Esophagus muscularis mucosa (tissue), 4 donors: ENCODE measurements around the gene KCNH1. TPM values are rescaled to one million over a fixed set of nuclear protein-coding genes. Genes with fewer than 3 reads are reported as not detected.

Experiments
- DNase-seq: peaks from one replicate; pipeline ENCODE4 v3.0.0-alpha.2; 2017; ENCODE audit errors: extremely low spot score
- H3K27ac ChIP-seq, 4 donors: fragments of 200-600 bp; sonication (generic); replicated peaks in 1 of 4; 1 replicate in 3 of 4; 2 replicates in 1 of 4; pipeline ENCODE4 v1.5.1; 2016 to 2019; ENCODE audit warnings: mild to moderate bottlenecking in 1 of 4
- H3K27me3 ChIP-seq, 4 donors: fragments of 200-600 bp; sonication (generic); one replicate each; pipeline versions ENCODE4 v1.5.1 to v1.6.0; 2016 to 2019
- H3K36me3 ChIP-seq, 4 donors: fragments of 200-600 bp; sonication (generic); one replicate each; pipeline ENCODE4 v1.5.1; 2016 to 2019
- H3K4me1 ChIP-seq, 4 donors: fragments of 200-600 bp; sonication (generic); one replicate each; pipeline ENCODE4 v1.5.1; 2016 to 2019
- H3K4me3 ChIP-seq, 4 donors: fragments of 200-600 bp; sonication (generic); 1 replicate in 2 of 4; 2 replicates in 2 of 4; pipeline ENCODE4 v1.5.1; 2016 to 2019; ENCODE audit warnings: mild to moderate bottlenecking in 4 of 4, moderate library complexity in 1 of 4
- H3K9me3 ChIP-seq, 4 donors: fragments of 200-600 bp; sonication (generic); 1 replicate in 3 of 4; 2 replicates in 1 of 4; pipeline ENCODE4 v1.5.1; 2016 to 2019
- EP300 ChIP-seq: sonication (generic); formaldehyde crosslinking; IDR thresholded peaks from one replicate; pipeline ENCODE4 v1.6.1; 2017; ENCODE audit warnings: antibody characterized with exemption
- POLR2A ChIP-seq: fragments of 450-650 bp; IDR thresholded peaks from one replicate; pipeline ENCODE4 v1.6.1; 2017; ENCODE audit warnings: antibody characterized with exemption, moderate library complexity, mild to moderate bottlenecking, low read depth
- POLR2AphosphoS5 ChIP-seq, 2 donors: sonication (generic); formaldehyde crosslinking; IDR thresholded peaks; one replicate each; pipeline ENCODE4 v1.6.1; 2017; ENCODE audit warnings: antibody characterized with exemption in 2 of 2
- WGBS: methylation state at CpG from one replicate; pipeline ENCODE4 v1.1.5; 2018; 5-methylcytosine and 5-hydroxymethylcytosine counted together
- intact Hi-C: fragments of 100-400 bp; cut with DNase I; formaldehyde crosslinking; loops from one replicate; pipeline ENCODE4 v1.15.1; 2023
- total RNA-seq, 4 donors: library from RNA; depleted of rRNA; stranded (reverse); fragments of >200 nt; gene quantifications; one replicate each; pipeline versions ENCODE4 v1.1.0 to v1.2.1, GENCODE V29; 2016
- TF ChIP-seq, protein P1 (sequence below), 3 experiments: fragments of 200-600 bp in 2 of 3; fragments of 450-650 bp in 1 of 3; sonication (generic) in 2 of 3; IDR thresholded peaks; one replicate each; pipeline ENCODE4 v1.5.1; 2017 to 2019; ENCODE audit warnings: antibody characterized with exemption in 3 of 3, mild to moderate bottlenecking in 2 of 3, moderate library complexity in 1 of 3

The KCNH1 gene
- total RNA-seq, 4 donors from 2014 or later, result 0.11 to 0.78 (median 0.46) TPM

DNA sequence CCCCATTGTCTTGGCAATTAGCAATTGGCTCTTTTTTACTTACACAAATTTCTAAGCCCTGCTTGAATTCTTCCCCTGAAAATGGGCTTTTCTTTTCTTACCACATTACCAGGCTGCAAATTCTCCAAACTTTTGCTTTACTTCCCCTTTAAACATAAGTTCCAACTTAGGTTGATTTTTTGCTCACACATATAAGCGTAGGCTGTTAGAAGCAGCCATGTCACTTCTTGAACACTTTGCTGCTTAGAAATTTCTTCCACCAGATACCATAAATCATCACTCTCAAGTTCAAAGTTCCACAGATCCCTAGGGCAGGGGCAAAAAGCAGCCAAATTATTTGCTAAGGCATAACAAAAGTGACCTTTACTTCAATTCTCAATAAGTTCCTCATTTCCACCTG lies 35.4 kb upstream of the KCNH1 start:
- DNase-seq, result no peak
- no peak overlapping the region for H3K4me3 ChIP-seq
- H3K9me3 ChIP-seq, result peaks cover 0 to 37% (median 11%) of the 10 kb centered on the region in 4 donors
- intact Hi-C loops, result no loop called here
- TF ChIP-seq, protein P1, sequence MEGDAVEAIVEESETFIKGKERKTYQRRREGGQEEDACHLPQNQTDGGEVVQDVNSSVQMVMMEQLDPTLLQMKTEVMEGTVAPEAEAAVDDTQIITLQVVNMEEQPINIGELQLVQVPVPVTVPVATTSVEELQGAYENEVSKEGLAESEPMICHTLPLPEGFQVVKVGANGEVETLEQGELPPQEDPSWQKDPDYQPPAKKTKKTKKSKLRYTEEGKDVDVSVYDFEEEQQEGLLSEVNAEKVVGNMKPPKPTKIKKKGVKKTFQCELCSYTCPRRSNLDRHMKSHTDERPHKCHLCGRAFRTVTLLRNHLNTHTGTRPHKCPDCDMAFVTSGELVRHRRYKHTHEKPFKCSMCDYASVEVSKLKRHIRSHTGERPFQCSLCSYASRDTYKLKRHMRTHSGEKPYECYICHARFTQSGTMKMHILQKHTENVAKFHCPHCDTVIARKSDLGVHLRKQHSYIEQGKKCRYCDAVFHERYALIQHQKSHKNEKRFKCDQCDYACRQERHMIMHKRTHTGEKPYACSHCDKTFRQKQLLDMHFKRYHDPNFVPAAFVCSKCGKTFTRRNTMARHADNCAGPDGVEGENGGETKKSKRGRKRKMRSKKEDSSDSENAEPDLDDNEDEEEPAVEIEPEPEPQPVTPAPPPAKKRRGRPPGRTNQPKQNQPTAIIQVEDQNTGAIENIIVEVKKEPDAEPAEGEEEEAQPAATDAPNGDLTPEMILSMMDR (IDR thresholded peaks at IDR 0.05), result no peak
- no peak for TF ChIP-seq EP300
- no peak for TF ChIP-seq POLR2AphosphoS5 (IDR thresholded peaks at IDR 0.05)
- TF ChIP-seq POLR2A, result no peak
- 96% methylated on average over 1 of the region's 1 CpG for WGBS
- H3K27me3 ChIP-seq, result no peaks in the 10 kb centered on the region
- no peak overlapping the region for H3K27ac ChIP-seq
- no peaks in the 10 kb centered on the region for H3K36me3 ChIP-seq
- H3K4me1 ChIP-seq, result no peaks in the 10 kb centered on the region

DNA sequence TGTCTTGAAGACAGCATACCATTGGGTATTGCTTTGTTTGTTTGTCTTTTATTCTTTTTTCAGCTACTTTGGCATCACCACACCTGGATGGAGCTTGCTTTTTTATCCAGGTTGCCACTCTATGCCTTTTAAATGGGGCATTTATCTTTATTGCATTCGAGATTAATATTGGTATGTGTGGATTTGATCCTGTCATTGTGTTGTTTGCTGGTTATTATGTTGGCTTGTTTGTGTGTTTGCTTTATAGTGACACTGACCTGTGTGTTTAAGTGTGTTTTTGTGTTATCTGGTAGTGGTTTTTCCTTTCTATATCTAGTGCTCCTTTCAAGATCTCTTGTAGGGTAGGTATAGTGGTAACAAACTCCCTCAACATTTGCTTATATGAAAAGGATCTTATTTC lies 24.9 kb upstream of the KCNH1 start:
- intact Hi-C loops, result no loop called here
- H3K4me3 ChIP-seq, result no peak overlapping the region
- H3K4me1 ChIP-seq, result no peaks in the 10 kb centered on the region
- no peak for DNase-seq
- H3K27me3 ChIP-seq, result peaks cover 0 to 20% (median 0%) of the 10 kb centered on the region in 4 donors
- no peak overlapping the region for H3K27ac ChIP-seq
- no peaks in the 10 kb centered on the region for H3K36me3 ChIP-seq
- TF ChIP-seq EP300 (no peak), POLR2AphosphoS5 (IDR thresholded peaks at IDR 0.05) (no peak), POLR2A (no peak)
- TF ChIP-seq, protein P1 (IDR thresholded peaks at IDR 0.05), result no peak
- WGBS, result 83% methylated on average over 1 of the region's 1 CpG
- H3K9me3 ChIP-seq, result peaks cover 0 to 26% (median 9%) of the 10 kb centered on the region in 4 donors

DNA sequence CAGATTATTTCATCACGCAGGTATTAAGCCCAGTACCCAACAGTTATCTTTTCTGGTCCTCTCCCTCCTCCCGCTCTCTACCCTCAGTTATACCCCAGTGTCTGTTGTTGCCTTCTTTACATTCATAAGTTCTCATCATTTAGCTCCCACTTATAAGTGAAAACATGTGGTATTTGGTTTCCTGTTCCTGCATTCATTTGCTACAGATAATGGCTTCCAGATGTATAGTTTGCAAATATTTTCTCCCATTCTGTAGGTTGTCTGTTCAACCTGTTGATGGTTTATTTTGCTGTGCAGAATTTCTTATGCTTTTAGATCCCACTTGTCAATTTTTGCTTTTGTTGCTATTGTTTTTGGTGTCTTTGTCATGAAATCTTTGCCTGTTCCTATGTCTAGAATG lies 21.1 kb upstream of the KCNH1 start:
- peaks cover 0 to 26% (median 9%) of the 10 kb centered on the region in 4 donors for H3K9me3 ChIP-seq

DNA sequence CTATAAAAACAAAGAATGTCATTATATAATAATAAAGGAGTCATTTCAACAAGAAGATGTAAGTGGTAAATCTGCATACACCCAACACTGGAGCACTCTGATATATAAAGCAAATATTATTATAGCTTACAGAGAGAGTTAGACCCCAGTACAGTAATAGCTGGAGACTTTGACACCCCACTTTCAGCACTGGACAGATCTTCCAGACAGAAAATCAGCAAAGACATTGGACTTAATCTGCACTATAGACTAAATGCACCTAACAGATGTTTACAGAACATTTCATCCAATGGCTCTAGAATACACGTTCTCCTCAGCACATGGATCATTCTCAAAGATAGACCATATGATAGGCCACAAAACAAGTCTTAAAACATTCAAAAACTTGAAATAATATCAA lies 20.0 kb upstream of the KCNH1 start:
- H3K9me3 ChIP-seq, result peaks cover 0 to 20% (median 9%) of the 10 kb centered on the region in 4 donors
- intact Hi-C loops, result no loop called here
- H3K36me3 ChIP-seq, result no peaks in the 10 kb centered on the region
- TF ChIP-seq EP300 (no peak), POLR2A (no peak), POLR2AphosphoS5 (IDR thresholded peaks at IDR 0.05) (no peak)
- TF ChIP-seq, protein P1 (IDR thresholded peaks at IDR 0.05), result no peak
- H3K27ac ChIP-seq, result no peak overlapping the region
- no peaks in the 10 kb centered on the region for H3K27me3 ChIP-seq
- no peaks in the 10 kb centered on the region for H3K4me1 ChIP-seq
- H3K4me3 ChIP-seq, result no peak overlapping the region
- 33% methylated on average over 1 of the region's 1 CpG for WGBS
- DNase-seq, result no peak

More for the DNA sequence above, 21.1 kb upstream of the KCNH1 start:
- TF ChIP-seq EP300, result no peak
- TF ChIP-seq POLR2AphosphoS5 (IDR thresholded peaks at IDR 0.05), result no peak
- TF ChIP-seq, protein P1 (IDR thresholded peaks at IDR 0.05), result no peak
- TF ChIP-seq POLR2A, result no peak
- no peaks in the 10 kb centered on the region for H3K27me3 ChIP-seq
- H3K36me3 ChIP-seq, result no peaks in the 10 kb centered on the region
- no peak overlapping the region for H3K4me3 ChIP-seq
- no peaks in the 10 kb centered on the region for H3K4me1 ChIP-seq
- DNase-seq, result no peak
- 91% methylated on average over 2 of the region's 2 CpGs for WGBS
- H3K27ac ChIP-seq, result no peak overlapping the region
- intact Hi-C loops, result no loop called here

DNA sequence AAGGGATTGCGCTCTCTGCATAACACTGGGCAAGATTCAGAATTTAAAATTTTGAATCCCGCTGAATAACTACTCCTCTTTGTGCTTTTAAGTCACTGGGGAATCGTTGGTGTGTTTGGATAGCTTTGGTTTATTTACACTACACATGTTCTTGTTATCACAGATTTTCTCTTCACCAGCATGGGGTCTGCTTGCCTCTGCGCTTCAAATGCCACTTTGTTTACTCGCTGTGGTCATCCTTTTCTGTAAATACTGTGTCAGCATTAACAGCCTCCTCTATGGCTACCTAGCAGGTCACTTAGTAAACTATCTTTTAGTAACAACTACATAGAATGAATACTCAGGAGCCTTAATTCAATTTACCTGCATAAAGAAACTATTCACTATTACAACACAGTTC lies 14.4 kb upstream of the KCNH1 start:
- 60% methylated on average over 5 of the region's 5 CpGs for WGBS
- no peak overlapping the region for H3K4me3 ChIP-seq
- no peak for DNase-seq
- no peak overlapping the region for H3K27ac ChIP-seq
- intact Hi-C loops, result no loop called here
- H3K36me3 ChIP-seq, result no peaks in the 10 kb centered on the region
- no peaks in the 10 kb centered on the region for H3K9me3 ChIP-seq
- no peaks in the 10 kb centered on the region for H3K27me3 ChIP-seq
- no peaks in the 10 kb centered on the region for H3K4me1 ChIP-seq
- TF ChIP-seq EP300 (no peak), POLR2A (no peak), POLR2AphosphoS5 (IDR thresholded peaks at IDR 0.05) (no peak)
- TF ChIP-seq, protein P1 (IDR thresholded peaks at IDR 0.05), result no peak
